Prostate gland (tissue), 2 donors: ENCODE data around the gene AFF3. TPM values are rescaled to one million over a fixed set of nuclear protein-coding genes. Genes with fewer than 3 reads are reported as not detected.
"Not testable (repeated sequence)": the region's sequence is repeated elsewhere in the genome, so short reads cannot be mapped to it uniquely, and the experiment has no call there.

ENCODE experiments used
- DNase-seq: peaks from one replicate; pipeline ENCODE4 v3.0.0-alpha.2; 2019; ENCODE audit warnings: low spot score
- H3K27ac ChIP-seq, 2 donors: fragments of 200-600 bp; sonication (generic); 2 replicates each; pipeline ENCODE4 v1.5.1; 2017 to 2019
- H3K27me3 ChIP-seq: fragments of 200-600 bp; sonication (generic); replicated peaks from 2 replicates; pipeline ENCODE4 v1.5.1; 2019; ENCODE audit not compliant: insufficient read depth
- H3K36me3 ChIP-seq, 2 donors: fragments of 200-600 bp; sonication (generic); 1 replicate in 1 of 2; 2 replicates in 1 of 2; pipeline versions ENCODE4 v1.5.1 to v1.8.1; 2017 to 2019
- H3K4me1 ChIP-seq: fragments of 200-600 bp; sonication (generic); replicated peaks from 2 replicates; pipeline ENCODE4 v1.5.1; 2019
- H3K4me3 ChIP-seq, 2 donors: fragments of 200-600 bp; sonication (generic); 2 replicates each; pipeline ENCODE4 v1.5.1; 2017 to 2019
- H3K9me3 ChIP-seq: fragments of 200-600 bp; sonication (generic); 2 replicates; pipeline ENCODE4 v1.5.1; 2017
- CTCF ChIP-seq, 4 experiments: fragments of 200-600 bp in 2 of 4; fragments of 450-650 bp in 2 of 4; sonication (generic) in 2 of 4; IDR thresholded peaks; 1 replicate in 3 of 4; 2 replicates in 1 of 4; pipeline ENCODE4 v1.5.1; 2016 to 2019; ENCODE audit warnings: antibody characterized with exemption in 4 of 4, mild to moderate bottlenecking in 2 of 4, moderate library complexity in 2 of 4
- POLR2A ChIP-seq: fragments of 450-650 bp; IDR thresholded peaks from one replicate; pipeline ENCODE4 v1.6.1; 2016; ENCODE audit warnings: antibody characterized with exemption, mild to moderate bottlenecking
- POLR2AphosphoS5 ChIP-seq: sonication (generic); formaldehyde crosslinking; IDR thresholded peaks from one replicate; pipeline ENCODE4 v1.6.1; 2017; ENCODE audit warnings: antibody characterized with exemption
- WGBS: methylation state at CpG from one replicate; pipeline ENCODE4 v1.1.5; 2018; 5-methylcytosine and 5-hydroxymethylcytosine counted together
- intact Hi-C: fragments of 100-400 bp; cut with DNase I; formaldehyde crosslinking; loops from one replicate; pipeline ENCODE4 v1.14.2; 2022
- total RNA-seq, 2 donors: library from RNA; depleted of rRNA; stranded (reverse); fragments of >200 nt; gene quantifications; one replicate each; pipeline ENCODE4 v1.1.0, GENCODE V29; 2016

AFF3 gene
- total RNA-seq, 2 donors from 2014 or later = 74.4 to 113 TPM

GRCh38 chr2:99747842-99748241, 394.5 kb downstream of the AFF3 start:
- no peak overlapping the region for H3K27ac ChIP-seq
- TF ChIP-seq POLR2A (no peak), CTCF (IDR thresholded peaks at IDR 0.05) (no peak), POLR2AphosphoS5 (no peak)
- H3K27me3 ChIP-seq = no peaks in the 10 kb centered on the region
- intact Hi-C loops = no loop called here
- no peaks in the 10 kb centered on the region for H3K9me3 ChIP-seq
- H3K4me1 ChIP-seq = no peaks in the 10 kb centered on the region
- no peaks in the 10 kb centered on the region for H3K36me3 ChIP-seq
- 65% methylated on average over 3 of the region's 3 CpGs for WGBS
- no peak for DNase-seq
- no peak overlapping the region for H3K4me3 ChIP-seq

GRCh38 chr2:99743146-99743545, 399.2 kb downstream of the AFF3 start:
- DNase-seq = no peak

GRCh38 chr2:99737537-99737936, 404.9 kb downstream of the AFF3 start:
- no peak for DNase-seq
- TF ChIP-seq POLR2A (no peak), CTCF (IDR thresholded peaks at IDR 0.05) (no peak), POLR2AphosphoS5 (no peak)
- Histone ChIP-seq H3K36me3 (no peaks in the 10 kb centered on the region), H3K9me3 (no peaks in the 10 kb centered on the region), H3K4me3 (no peak overlapping the region), H3K27ac (no peak overlapping the region), H3K4me1 (no peaks in the 10 kb centered on the region), H3K27me3 (no peaks in the 10 kb centered on the region)
- intact Hi-C loops = no loop called here
- 79% methylated on average over 1 of the region's 1 CpG for whole genome bisulfite sequencing

More at GRCh38 chr2:99743146-99743545, 399.2 kb downstream of the AFF3 start:
- Histone ChIP-seq H3K4me3 (no peak overlapping the region), H3K4me1 (no peaks in the 10 kb centered on the region), H3K36me3 (no peaks in the 10 kb centered on the region), H3K27ac (no peak overlapping the region), H3K27me3 (no peaks in the 10 kb centered on the region), H3K9me3 (no peaks in the 10 kb centered on the region)
- WGBS = 94% methylated on average over 7 of the region's 7 CpGs
- TF ChIP-seq POLR2A (no peak), POLR2AphosphoS5 (no peak), CTCF (IDR thresholded peaks at IDR 0.05) (no peak)
- intact Hi-C loops = no loop called here

- no peak for DNase-seq
- WGBS = 68% methylated on average over 1 of the region's 1 CpG
- no peaks in the 10 kb centered on the region for H3K27me3 ChIP-seq
- H3K27ac ChIP-seq = no peak overlapping the region
- H3K9me3 ChIP-seq = no peaks in the 10 kb centered on the region
- H3K36me3 ChIP-seq = no peaks in the 10 kb centered on the region
- no peak overlapping the region for H3K4me3 ChIP-seq
- TF ChIP-seq POLR2AphosphoS5 (no peak), POLR2A (no peak), CTCF (IDR thresholded peaks at IDR 0.05) (no peak)
- intact Hi-C loops = no loop called here
- no peaks in the 10 kb centered on the region for H3K4me1 ChIP-seq
Observed at GRCh38 chr2:99735753-99736152, 406.6 kb downstream of the AFF3 start.

- DNase-seq, H3K27me3 ChIP-seq, H3K9me3 ChIP-seq, intact Hi-C loops, H3K36me3 ChIP-seq, H3K4me1 ChIP-seq, H3K27ac ChIP-seq, H3K4me3 ChIP-seq: not testable (repeated sequence)
- 67% methylated on average over 8 of the region's 8 CpGs for WGBS
Observed at GRCh38 chr2:99735314-99735713, 407.1 kb downstream of the AFF3 start.
